Posterior vena cava (tissue), 2 donors: ENCODE results near the gene WDR37. TPM values are rescaled to one million over a fixed set of nuclear protein-coding genes. Genes with fewer than 3 reads are reported as not detected.

Experiments
- DNase-seq: peaks from one replicate; pipeline ENCODE4 v3.0.0-alpha.2; 2020; ENCODE audit warnings: low spot score
- intact Hi-C, 2 donors: fragments of 100-400 bp; cut with DNase I; formaldehyde crosslinking; loops; one replicate each; pipeline versions ENCODE4 v1.14.1 to v1.14.2; 2022 to 2023
- total RNA-seq, 2 donors: library from RNA; stranded (reverse); fragmentation: NEBNext Ultra II Directional; extraction: Animal tissue kit (Norgen Biotek cat#: 25700); gene quantifications; one replicate each; pipeline ENCODE4 v1.2.1, GENCODE V29; 2021
- donor health status: DM: yes; HTN: yes; CAD: no.
- donor health status: DM: yes; HTN: yes; CAD: no.

The WDR37 gene
- total RNA-seq, 2 donors from 2014 or later: 16.6 to 16.9 TPM

GRCh38 chr10:1141261-1141660 is 85.1 kb downstream of the WDR37 start:
- no peak for DNase-seq
- intact Hi-C loops: no loop called here

- DNase-seq: no peak
- intact Hi-C loops: no loop called here
Observed at GRCh38 chr10:1141701-1142100, 85.5 kb downstream of the WDR37 start.

- DNase-seq: no peak
- intact Hi-C loops: no loop called here
Observed at GRCh38 chr10:1142596-1142995, 86.4 kb downstream of the WDR37 start.

GRCh38 chr10:1147810-1148209 is 91.6 kb downstream of the WDR37 start:
- no peak for DNase-seq
- intact Hi-C loops: no loop called here

GRCh38 chr10:1148855-1149605 is 92.8 kb downstream of the WDR37 start:
- no peak for DNase-seq

GRCh38 chr10:1149793-1150637 is 93.8 kb downstream of the WDR37 start:
- intact Hi-C loops: loop anchor here in 1 of 2 donors (10.0 kb wide), 1 partner anchor 895 kb away; no protein-coding TSS in a partner anchor
- DNase-seq: peak; percentile 45

More at GRCh38 chr10:1148855-1149605, 92.8 kb downstream of the WDR37 start:
- intact Hi-C loops: no loop called here

GRCh38 chr10:1150638-1150955 is 94.4 kb downstream of the WDR37 start:
- intact Hi-C loops: loop anchor here in 1 of 2 donors (10.0 kb wide), 1 partner anchor 894 kb away; no protein-coding TSS in a partner anchor
- no peak for DNase-seq

GRCh38 chr10:1151076-1152033 is 95.2 kb downstream of the WDR37 start:
- intact Hi-C loops: loop anchor here in 1 of 2 donors (10.0 kb wide), 1 partner anchor 893 kb away; no protein-coding TSS in a partner anchor
- DNase-seq: peak; percentile 62

GRCh38 chr10:1152386-1153250 is 96.4 kb downstream of the WDR37 start:
- intact Hi-C loops: loop anchor here in 1 of 2 donors (10.0 kb wide), 1 partner anchor 892 kb away; no protein-coding TSS in a partner anchor
- peak; percentile 38 for DNase-seq

GRCh38 chr10:1153251-1153763 is 97.1 kb downstream of the WDR37 start:
- intact Hi-C loops: loop anchor here in 1 of 2 donors (10.0 kb wide), 1 partner anchor 891 kb away; no protein-coding TSS in a partner anchor

GRCh38 chr10:1153805-1154351 is 97.7 kb downstream of the WDR37 start:
- peak; percentile 54 for DNase-seq

More at GRCh38 chr10:1153251-1153763, 97.1 kb downstream of the WDR37 start:
- DNase-seq: no peak

GRCh38 chr10:1154531-1155295 is 98.5 kb downstream of the WDR37 start:
- intact Hi-C loops: loop anchor here in 1 of 2 donors (10.0 kb wide), 1 partner anchor 890 kb away; no protein-coding TSS in a partner anchor

More at GRCh38 chr10:1153805-1154351, 97.7 kb downstream of the WDR37 start:
- intact Hi-C loops: loop anchor here in 1 of 2 donors (10.0 kb wide), 1 partner anchor 891 kb away; no protein-coding TSS in a partner anchor

GRCh38 chr10:1155791-1156615 is 99.8 kb downstream of the WDR37 start:
- DNase-seq: peak; percentile 77
- intact Hi-C loops: loop anchor here in 1 of 2 donors (10.0 kb wide), 1 partner anchor 889 kb away; no protein-coding TSS in a partner anchor

More at GRCh38 chr10:1154531-1155295, 98.5 kb downstream of the WDR37 start:
- DNase-seq: peak; percentile 51

- peak; percentile 54 for DNase-seq
- intact Hi-C loops: loop anchor here in 1 of 2 donors (10.0 kb wide), 1 partner anchor 888 kb away; no protein-coding TSS in a partner anchor
Observed at GRCh38 chr10:1156616-1156886, 100.4 kb downstream of the WDR37 start.

GRCh38 chr10:1156921-1157614 is 100.9 kb downstream of the WDR37 start:
- DNase-seq: peak; percentile 31

More at GRCh38 chr10:1156921-1157614, 100.9 kb downstream of the WDR37 start:
- intact Hi-C loops: loop anchor here in 1 of 2 donors (10.0 kb wide), 1 partner anchor 888 kb away; no protein-coding TSS in a partner anchor
